NT2/D1 (cell line): ENCODE data around the gene TFCP2.

ENCODE experiments used
- SUZ12 ChIP-seq: IDR thresholded peaks from 2 replicates; pipeline ENCODE4 v1.6.1; 2011; ENCODE audit not compliant: insufficient read length, insufficient read depth; ENCODE audit errors: extremely low read depth
- YY1 ChIP-seq: IDR thresholded peaks from 2 replicates; pipeline ENCODE4 v1.6.1; 2011; ENCODE audit not compliant: insufficient read length, insufficient read depth
- ZNF274 ChIP-seq: IDR thresholded peaks from 2 replicates; pipeline ENCODE4 v1.6.1; 2011; ENCODE audit warnings: mild to moderate bottlenecking, low read depth, low read length

GRCh38 chr12:51181558-51181957 is 8.6 kb upstream of the TFCP2 start:
- no peak for TF ChIP-seq ZNF274
- no peak for TF ChIP-seq SUZ12
- TF ChIP-seq YY1: no peak
